Measurements from ENCODE around the gene PDLIM4.

Gene PDLIM4, protein sequence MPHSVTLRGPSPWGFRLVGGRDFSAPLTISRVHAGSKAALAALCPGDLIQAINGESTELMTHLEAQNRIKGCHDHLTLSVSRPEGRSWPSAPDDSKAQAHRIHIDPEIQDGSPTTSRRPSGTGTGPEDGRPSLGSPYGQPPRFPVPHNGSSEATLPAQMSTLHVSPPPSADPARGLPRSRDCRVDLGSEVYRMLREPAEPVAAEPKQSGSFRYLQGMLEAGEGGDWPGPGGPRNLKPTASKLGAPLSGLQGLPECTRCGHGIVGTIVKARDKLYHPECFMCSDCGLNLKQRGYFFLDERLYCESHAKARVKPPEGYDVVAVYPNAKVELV

DNA sequence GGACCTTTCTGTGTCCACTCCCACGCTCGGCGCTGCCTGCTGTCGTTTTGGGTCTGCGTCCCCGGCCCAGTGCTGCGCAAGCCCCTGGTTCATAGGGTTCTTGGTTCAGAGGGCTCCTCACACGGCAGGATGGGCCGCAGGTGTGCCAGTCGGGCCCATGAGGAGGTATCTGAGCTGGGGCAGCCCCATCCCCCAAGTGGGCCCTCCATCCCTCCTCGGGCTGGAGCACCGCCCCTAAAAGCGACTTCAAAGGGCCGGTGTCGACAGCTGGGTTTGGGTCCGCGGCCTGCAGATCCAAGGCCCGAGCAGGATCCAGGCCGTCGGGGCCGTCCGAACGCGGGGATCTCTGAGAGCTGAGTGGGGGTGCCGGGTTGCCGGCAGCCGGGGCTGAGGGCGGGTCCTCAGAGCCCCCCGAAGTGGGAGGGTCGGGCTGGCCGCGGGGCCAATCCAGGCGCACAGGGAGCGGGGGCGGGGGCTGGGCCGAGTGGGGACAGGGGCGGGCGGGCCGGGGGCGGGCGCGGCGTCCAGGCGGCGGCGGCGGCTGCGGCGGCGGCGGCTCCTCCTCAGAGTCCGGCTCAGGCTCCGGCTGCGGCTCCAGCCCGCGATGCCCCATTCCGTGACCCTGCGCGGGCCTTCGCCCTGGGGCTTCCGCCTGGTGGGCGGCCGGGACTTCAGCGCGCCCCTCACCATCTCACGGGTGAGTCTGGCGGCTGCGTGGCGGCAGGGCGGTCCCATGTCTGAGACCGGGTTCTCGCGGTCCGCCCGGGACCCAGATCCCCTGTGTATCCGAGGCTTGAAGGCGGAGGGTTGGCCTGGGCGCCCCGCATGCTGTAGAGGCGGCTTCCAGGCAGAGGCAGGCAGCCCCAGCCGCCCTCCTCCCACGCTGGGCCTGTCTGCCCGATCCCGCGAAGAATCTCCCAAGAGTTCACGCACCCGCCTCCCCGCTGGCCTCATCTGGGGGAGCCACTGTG lies at the start of gene PDLIM4:
Gene PDLIM4, plus strand, starts transcription at position 566 of the 971 bp plus-strand sequence. Its CDS starts 39 bp downstream, at position 605.
- DNase-seq (ENCODE audit: low read depth): no peak

GRCh38 chr5:132207778-132208177 lies 49.7 kb upstream of the PDLIM4 start:
- DNase-seq (ENCODE audit: low read depth): no peak

GRCh38 chr5:132209131-132209530 lies 48.4 kb upstream of the PDLIM4 start:
- no peak for DNase-seq (ENCODE audit: low read depth)

DNA sequence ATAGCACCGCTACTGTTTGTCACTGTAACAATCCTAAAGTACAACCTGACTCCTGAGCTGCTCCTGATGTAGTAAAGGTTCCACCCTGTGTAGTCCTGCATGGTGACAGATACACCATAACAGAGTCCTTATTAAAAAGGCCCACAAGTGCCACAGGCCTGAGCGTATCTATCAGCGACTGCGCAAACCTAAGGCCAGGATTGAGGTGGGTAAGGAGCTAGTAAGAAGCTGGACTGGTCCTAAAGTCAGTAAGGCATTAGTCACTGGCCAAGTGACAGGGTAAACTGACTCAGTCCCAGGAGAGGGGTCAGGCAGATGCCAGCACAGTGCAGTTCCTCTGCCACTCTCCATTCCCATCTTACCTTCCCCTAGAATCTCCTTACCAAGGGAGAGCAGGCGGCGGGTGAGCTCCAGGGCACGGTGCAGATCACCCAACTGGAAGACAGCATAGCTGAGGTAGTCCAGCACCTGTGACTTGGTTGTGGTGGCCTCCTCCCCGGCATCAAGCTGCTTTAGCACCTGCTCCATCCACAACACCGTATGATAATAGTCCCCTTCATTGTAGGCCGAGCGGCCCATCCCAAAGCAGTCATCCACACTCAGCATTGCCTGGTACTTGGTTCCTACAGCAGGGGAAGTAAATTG lies 47.5 kb upstream of the PDLIM4 start:
- DNase-seq (ENCODE audit: low read depth): no peak

- no peak for DNase-seq (ENCODE audit: low read depth)
Measured at GRCh38 chr5:132210944-132211343, 46.6 kb upstream of the PDLIM4 start.

GRCh38 chr5:132211787-132212186 lies 45.7 kb upstream of the PDLIM4 start:
- DNase-seq (ENCODE audit: low read depth): no peak

DNA sequence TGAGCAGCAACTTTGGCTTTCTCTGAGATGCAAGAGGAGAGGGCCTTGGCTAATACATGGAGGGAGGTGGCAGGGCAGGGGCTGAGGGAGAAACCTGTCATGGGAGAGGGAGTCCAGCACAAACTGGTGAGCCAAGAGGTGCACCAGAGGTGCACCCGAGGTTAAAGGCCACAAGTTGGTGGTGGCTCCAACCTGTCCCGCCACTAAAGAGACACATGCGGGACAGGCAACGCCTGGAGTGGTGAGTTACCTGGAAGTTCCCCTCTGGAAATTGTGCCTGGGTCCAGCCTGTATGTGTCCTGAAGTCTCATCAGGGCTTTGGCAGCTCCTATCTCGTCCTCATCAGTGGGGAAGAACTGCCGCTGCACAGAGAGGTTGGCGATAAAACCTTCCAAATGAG lies 43.8 kb upstream of the PDLIM4 start:
- DNase-seq (ENCODE audit: low read depth): no peak

GRCh38 chr5:132214491-132214890 lies 43.0 kb upstream of the PDLIM4 start:
- DNase-seq (ENCODE audit: low read depth): no peak

DNA sequence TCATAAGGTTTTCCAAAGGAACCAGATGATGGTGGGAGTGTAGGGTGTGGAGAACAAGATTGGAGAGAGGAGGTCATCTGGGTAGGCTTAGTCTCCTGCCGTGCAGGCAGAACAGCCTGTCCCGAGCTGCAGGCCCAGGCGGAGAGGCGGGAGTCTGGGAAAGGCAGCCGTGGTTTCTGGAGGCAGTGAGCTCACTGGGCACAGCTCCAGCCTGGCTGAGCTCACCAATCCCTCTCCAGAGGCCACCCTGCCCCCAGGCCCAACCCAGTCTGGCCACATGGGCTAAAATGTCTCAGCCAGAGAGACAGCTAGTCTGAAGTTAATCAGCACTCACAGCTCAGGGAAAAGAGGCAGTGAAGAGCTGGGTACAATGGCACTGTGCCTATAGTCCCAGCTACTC lies 42.2 kb upstream of the PDLIM4 start:
- no peak for DNase-seq (ENCODE audit: low read depth)

GRCh38 chr5:132218321-132218720 lies 39.2 kb upstream of the PDLIM4 start:
- no peak for DNase-seq (ENCODE audit: low read depth)

DNA sequence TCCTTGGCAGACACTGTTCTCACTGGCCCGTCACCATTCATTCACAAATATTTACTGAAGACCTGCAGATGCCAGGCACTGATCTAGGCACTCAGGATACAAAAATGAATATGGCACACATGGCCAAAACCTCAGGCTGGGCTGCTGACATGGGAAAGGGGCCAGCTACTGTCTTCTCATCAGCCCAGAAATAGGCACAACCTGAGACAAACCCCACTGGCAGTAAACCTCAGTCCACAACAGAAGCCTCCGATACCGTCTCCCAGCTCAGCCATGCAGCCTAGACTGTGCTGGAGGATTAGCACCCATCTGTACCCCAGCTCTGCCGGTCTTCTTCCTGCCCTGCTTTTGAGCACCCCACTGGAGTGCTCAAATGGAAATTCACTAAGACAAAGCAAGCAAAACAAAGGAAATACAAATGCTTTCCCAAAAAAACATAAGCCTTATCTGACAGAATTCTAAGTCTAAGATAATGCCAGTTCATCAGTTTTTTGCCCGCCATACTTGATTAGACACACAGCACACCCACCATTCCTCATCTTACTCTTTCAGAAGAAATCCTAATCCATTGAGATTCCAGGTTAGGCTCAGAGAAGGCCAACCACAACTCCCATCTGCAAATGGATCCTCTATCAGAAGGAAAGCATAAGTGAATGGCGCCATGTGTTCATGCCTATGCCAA lies 38.1 kb upstream of the PDLIM4 start:
- no peak for DNase-seq (ENCODE audit: low read depth)

- DNase-seq (ENCODE audit: low read depth): no peak
Measured at GRCh38 chr5:132219981-132220380, 37.5 kb upstream of the PDLIM4 start.

- DNase-seq (ENCODE audit: low read depth): no peak
Measured at GRCh38 chr5:132220491-132220890, 37.0 kb upstream of the PDLIM4 start.

GRCh38 chr5:132221781-132222648 lies 35.5 kb upstream of the PDLIM4 start:
- no peak for DNase-seq (ENCODE audit: low read depth)

DNA sequence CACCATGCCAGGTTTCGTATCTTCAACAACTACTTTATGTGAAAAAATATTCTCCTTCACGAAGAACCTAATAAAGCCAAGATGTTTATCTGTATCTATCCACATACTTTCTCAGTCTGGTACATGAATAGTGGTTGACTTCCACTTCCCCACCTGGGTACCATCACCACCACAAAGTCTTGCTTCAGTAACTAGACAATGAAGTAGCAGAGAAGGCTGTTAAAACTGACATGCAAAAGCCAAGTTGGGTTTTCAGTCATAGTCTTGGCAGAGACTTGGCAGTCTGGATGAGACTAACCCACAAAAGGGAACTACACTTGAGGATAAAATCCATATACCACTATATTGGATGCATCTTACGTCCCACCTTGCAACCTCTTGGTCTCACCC lies 34.9 kb upstream of the PDLIM4 start:
- DNase-seq (ENCODE audit: low read depth): no peak

DNA sequence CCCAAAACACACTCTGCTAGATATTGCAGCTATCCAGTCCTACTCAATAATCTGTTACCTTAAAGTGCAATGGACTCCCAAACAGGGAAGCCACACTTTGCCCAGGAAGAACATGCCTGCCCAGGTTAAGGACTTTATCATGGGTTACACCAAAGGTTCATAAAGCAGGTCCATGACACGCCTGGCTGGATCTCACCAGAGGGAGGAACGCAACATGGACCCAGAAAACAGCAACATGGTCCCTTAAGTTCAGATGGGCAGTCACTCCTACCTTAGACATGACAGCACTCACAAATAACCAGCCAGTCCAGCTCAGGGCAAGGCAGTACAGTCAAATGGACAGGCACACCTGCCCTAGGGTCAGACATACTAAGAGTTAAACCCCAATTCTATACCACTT lies 33.6 kb upstream of the PDLIM4 start:
- no peak for DNase-seq (ENCODE audit: low read depth)

DNA sequence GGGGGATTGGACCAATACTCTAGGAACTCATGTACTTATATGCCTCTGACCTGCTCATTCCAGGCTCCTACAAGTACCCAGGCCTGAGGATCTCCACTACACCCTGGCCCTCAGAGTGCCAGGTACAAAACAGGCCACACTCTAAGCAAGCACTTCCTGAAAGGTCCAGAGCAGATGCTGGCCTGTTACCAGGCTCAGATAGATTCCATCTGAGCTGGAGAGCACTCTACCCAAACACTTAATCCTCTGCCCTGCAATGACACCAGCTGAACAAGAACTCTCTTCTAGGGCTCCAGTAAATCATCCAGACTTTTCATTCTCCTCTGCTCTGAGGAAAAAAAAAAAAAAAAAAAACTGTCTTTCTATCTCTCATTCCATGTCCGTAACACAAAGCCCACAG lies 32.8 kb upstream of the PDLIM4 start:
- no peak for DNase-seq (ENCODE audit: low read depth)

- no peak for DNase-seq (ENCODE audit: low read depth)
Measured at GRCh38 chr5:132225165-132226032, 32.1 kb upstream of the PDLIM4 start.

DNA sequence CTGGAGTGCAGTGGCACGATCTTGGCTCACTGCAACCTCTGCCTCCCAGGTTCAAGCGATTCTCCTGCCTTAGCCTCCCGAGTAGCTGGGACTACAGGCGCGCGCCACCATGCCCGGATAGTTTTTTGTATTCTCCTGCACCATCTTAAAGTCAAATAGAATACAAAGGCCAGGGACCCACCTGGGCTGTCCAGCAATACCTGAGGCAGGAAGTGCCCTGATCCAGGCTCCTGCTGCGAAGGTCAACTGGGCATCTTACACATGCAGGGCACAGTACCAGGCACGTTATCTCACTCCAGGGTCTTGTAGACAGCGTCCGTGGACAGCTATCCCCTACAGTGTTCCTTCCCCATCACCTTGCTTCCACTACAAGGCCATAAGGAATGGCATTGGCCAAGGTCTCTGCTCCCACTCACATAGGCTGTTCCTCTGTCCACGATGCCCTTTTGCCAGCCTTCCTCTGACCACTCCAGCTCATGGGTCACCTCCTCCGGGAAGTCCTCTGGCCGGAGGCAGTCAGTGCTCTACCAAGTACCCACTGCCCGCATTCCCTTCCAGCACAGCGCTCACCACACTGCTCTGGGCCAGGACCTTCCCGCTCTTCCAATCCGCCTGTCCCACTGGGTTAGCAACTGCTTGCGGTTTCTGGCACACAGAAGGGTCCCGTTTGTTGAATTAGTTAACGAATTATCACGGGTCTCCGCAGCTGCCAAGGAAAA lies 30.8 kb upstream of the PDLIM4 start:
- no peak for DNase-seq (ENCODE audit: low read depth)

DNA sequence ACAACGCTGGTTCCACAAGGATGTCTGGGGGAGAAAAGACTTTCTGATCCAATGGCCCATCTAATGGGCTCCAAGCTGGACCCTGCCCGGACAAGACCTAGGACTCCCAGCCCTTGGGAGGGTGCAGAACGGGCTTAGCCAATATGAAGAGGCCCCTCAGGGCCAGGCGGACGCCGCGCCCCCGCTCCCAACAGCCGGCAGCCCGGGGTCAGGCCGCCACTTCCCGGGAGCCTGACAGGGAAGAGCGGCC lies 30.3 kb upstream of the PDLIM4 start:
- DNase-seq (ENCODE audit: low read depth): no peak
